Hepatocyte (in vitro differentiated cells): ENCODE results near the gene TBX3. TPM values are rescaled to one million over a fixed set of nuclear protein-coding genes. Genes with fewer than 3 reads are reported as not detected.

Experiments
- DNase-seq: peaks from one replicate; pipeline ENCODE4 v3.0.0-alpha.2; 2016; ENCODE audit warnings: low spot score
- H2AFZ ChIP-seq: fragments of 200-600 bp; sonication (generic); 2 replicates; pipeline ENCODE4 v1.6.0; 2016; ENCODE audit warnings: antibody characterized with exemption, mild to moderate bottlenecking
- H3K27ac ChIP-seq: fragments of 200-600 bp; sonication (generic); 2 replicates; pipeline ENCODE4 v1.5.1; 2016; ENCODE audit warnings: mild to moderate bottlenecking
- H3K27me3 ChIP-seq: fragments of 200-600 bp; sonication (generic); 2 replicates; pipeline ENCODE4 v1.6.1; 2016
- H3K36me3 ChIP-seq: fragments of 200-600 bp; sonication (generic); replicated peaks from 2 replicates; pipeline ENCODE4 v1.5.1; 2016; ENCODE audit warnings: low read depth; ENCODE audit not compliant: insufficient read depth
- H3K4me1 ChIP-seq: fragments of 200-600 bp; sonication (generic); 2 replicates; pipeline ENCODE4 v1.5.1; 2016; ENCODE audit warnings: mild to moderate bottlenecking, moderate library complexity; ENCODE audit not compliant: insufficient read depth
- H3K4me2 ChIP-seq: fragments of 200-600 bp; sonication (generic); 2 replicates; pipeline ENCODE4 v1.6.0; 2016
- H3K4me3 ChIP-seq: fragments of 200-600 bp; sonication (generic); 2 replicates; pipeline ENCODE4 v1.5.1; 2016; ENCODE audit warnings: mild to moderate bottlenecking
- H3K79me2 ChIP-seq: fragments of 200-600 bp; sonication (generic); 2 replicates; pipeline ENCODE4 v1.6.0; 2017; ENCODE audit warnings: mild to moderate bottlenecking
- H3K9me2 ChIP-seq: fragments of 200-600 bp; sonication (generic); replicated peaks from 2 replicates; pipeline ENCODE4 v1.6.0; 2017; ENCODE audit warnings: mild to moderate bottlenecking; ENCODE audit not compliant: insufficient read depth
- H3K9me3 ChIP-seq: fragments of 200-600 bp; sonication (generic); 2 replicates; pipeline ENCODE4 v1.5.1; 2016; ENCODE audit warnings: low read depth, mild to moderate bottlenecking
- H4K20me1 ChIP-seq: fragments of 200-600 bp; sonication (generic); 2 replicates; pipeline ENCODE4 v1.6.0; 2016; ENCODE audit warnings: mild to moderate bottlenecking; ENCODE audit not compliant: insufficient read depth, poor library complexity, severe bottlenecking
- CTCF ChIP-seq: fragments of 200-600 bp; sonication (generic); IDR thresholded peaks from 2 replicates; pipeline ENCODE4 v1.5.1; 2016; ENCODE audit warnings: antibody characterized with exemption, mild to moderate bottlenecking; ENCODE audit not compliant: poor library complexity
- EZH2 ChIP-seq: fragments of 200-600 bp; sonication (generic); IDR thresholded peaks from 2 replicates; pipeline ENCODE4 v1.6.1; 2016; ENCODE audit warnings: antibody characterized with exemption, mild to moderate bottlenecking, borderline replicate concordance
- EZH2phosphoT487 ChIP-seq: fragments of 200-600 bp; sonication (generic); IDR thresholded peaks from one replicate; pipeline ENCODE4 v1.6.1; 2018; ENCODE audit warnings: antibody characterized with exemption, mild to moderate bottlenecking, low read depth, moderate library complexity; ENCODE audit not compliant: unreplicated experiment, severe bottlenecking
- WGBS: methylation state at CpG from one replicate; pipeline ENCODE4 v1.1.6; 2016; ENCODE audit warnings: low lambda C conversion rate; ENCODE audit errors: missing lambda C conversion rate; 5-methylcytosine and 5-hydroxymethylcytosine counted together
- polyA plus RNA-seq: library from polyadenylated mRNA; unstranded; fragments of >200 nt; fragmentation: Nextera tagmentation; extraction: Ambion mirVana; gene quantifications from 2 replicates; pipeline ENCODE4 v1.2.1, GENCODE V29; 2016
- total RNA-seq: library from RNA; depleted of rRNA; stranded (reverse); fragments of >200 nt; gene quantifications from 2 replicates; pipeline ENCODE4 v1.2.3, GENCODE V29; 2014

The TBX3 gene
- total and polyA plus RNA-seq, 2 experiments from 2014 or later, result 109 to 133 TPM

DNA sequence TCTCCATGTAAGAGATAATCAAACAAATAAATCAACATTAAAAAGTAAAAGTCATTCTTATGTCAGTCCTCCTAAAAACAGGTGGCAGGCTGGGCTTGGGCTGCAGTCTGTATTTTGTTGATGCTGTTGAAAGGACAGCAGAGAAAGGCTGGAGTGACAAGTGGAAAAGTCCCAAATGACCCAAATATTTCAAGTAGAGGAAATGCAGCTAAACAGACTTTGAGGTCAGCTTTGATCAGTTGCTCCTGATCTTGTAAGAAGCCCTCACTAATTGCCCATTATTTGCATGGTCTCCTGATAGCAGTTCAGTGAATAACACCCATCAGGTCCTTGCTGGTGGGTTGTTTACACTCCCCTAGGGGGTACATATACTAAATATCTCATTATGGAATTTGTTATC lies 24.9 kb downstream of the TBX3 start:
- peaks cover 11% of the 10 kb centered on the region for H3K79me2 ChIP-seq
- H3K9me3 ChIP-seq, result no peaks in the 10 kb centered on the region
- TF ChIP-seq EZH2phosphoT487 (no peak), CTCF (no peak), EZH2 (no peak)
- H3K27ac ChIP-seq, result no peak overlapping the region
- H3K9me2 ChIP-seq, result no peaks in the 10 kb centered on the region
- H3K4me2 ChIP-seq, result no peak overlapping the region
- H3K4me1 ChIP-seq, result peaks cover 34% of the 10 kb centered on the region
- no peaks in the 10 kb centered on the region for H3K36me3 ChIP-seq
- DNase-seq, result no peak
- no peaks in the 10 kb centered on the region for H4K20me1 ChIP-seq
- no peak overlapping the region for H2AFZ ChIP-seq
- no peak overlapping the region for H3K4me3 ChIP-seq
- no peaks in the 10 kb centered on the region for H3K27me3 ChIP-seq

DNA sequence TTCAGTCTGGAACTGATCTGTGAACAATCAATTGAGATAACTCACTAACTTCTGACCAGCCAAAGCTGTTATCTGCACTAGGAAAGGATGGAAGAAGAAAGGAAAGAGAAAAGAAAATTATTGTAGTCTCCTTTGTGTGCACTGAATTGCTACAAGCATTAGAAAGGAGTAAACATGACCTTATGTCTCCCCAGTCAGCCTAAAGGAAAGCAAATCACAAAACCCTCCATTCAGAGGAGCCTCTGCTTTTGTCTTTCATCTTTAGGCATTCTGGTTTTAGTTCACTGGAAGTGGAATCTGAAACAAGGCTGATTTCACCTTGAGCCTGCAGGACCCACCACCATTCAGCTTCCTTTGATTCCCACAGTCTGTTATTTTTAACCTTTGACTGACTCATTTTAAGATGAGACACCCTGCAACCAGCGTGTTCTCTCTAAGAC lies 26.0 kb downstream of the TBX3 start:
- no peaks in the 10 kb centered on the region for H3K27me3 ChIP-seq
- no peaks in the 10 kb centered on the region for H3K36me3 ChIP-seq
- no peak for TF ChIP-seq EZH2phosphoT487
- TF ChIP-seq EZH2, result no peak
- TF ChIP-seq CTCF, result no peak
- no peak overlapping the region for H3K4me2 ChIP-seq
- no peaks in the 10 kb centered on the region for H3K9me2 ChIP-seq
- no peak overlapping the region for H2AFZ ChIP-seq
- no peak overlapping the region for H3K4me3 ChIP-seq
- no peaks in the 10 kb centered on the region for H3K9me3 ChIP-seq
- H4K20me1 ChIP-seq, result no peaks in the 10 kb centered on the region
- H3K79me2 ChIP-seq, result peaks cover under 1% of the 10 kb centered on the region
- peaks cover 34% of the 10 kb centered on the region for H3K4me1 ChIP-seq
- H3K27ac ChIP-seq, result peak overlapping the region; percentile 77
- 73% methylated on average over 1 of the region's 1 CpG for WGBS
- no peak for DNase-seq

GRCh38 chr12:114657597-114657920 lies 26.4 kb downstream of the TBX3 start:
- H3K27ac ChIP-seq, result peak overlapping the region; percentile 77
- DNase-seq, result no peak
- H3K27me3 ChIP-seq, result no peaks in the 10 kb centered on the region
- H3K79me2 ChIP-seq, result no peaks in the 10 kb centered on the region
- no peak overlapping the region for H3K4me2 ChIP-seq
- no peaks in the 10 kb centered on the region for H4K20me1 ChIP-seq
- H3K4me1 ChIP-seq, result peaks cover 34% of the 10 kb centered on the region
- 93% methylated on average over 6 of the region's 6 CpGs for WGBS
- no peak overlapping the region for H3K4me3 ChIP-seq
- no peaks in the 10 kb centered on the region for H3K9me3 ChIP-seq
- TF ChIP-seq CTCF (no peak), EZH2phosphoT487 (no peak), EZH2 (no peak)
- H2AFZ ChIP-seq, result no peak overlapping the region
- no peaks in the 10 kb centered on the region for H3K36me3 ChIP-seq
- H3K9me2 ChIP-seq, result no peaks in the 10 kb centered on the region

DNA sequence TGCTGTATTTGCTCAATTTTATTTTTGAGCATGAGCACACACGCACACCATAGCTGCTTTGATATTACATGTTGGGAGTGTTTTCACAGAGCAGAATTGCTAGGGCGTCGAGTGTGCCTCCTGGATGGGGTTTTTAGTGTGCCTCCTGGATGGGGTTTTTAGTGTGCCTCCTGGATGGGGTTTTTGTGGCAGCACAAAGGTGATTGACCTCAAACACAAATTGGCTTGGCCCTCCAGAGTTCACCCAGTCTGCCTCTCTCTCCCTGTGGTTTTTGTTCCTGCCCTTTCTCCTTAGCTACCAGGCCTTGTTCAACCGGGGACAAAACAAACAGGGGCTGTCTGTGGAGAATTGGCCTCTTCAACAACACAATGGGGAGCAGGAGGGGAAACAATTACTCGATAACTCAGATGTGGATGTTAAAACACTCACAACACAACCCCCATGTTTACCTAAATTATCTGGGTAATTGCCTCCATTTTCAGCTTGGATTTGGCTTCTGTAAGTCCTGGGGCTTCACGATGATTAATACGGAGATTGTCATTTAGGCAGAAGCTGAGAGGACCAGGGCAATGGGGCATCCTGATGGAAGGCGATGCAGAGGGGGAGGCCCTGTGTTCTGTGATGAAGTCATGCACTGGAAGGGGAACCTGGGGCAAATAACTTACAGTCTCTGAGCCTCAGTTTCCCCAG lies 26.9 kb downstream of the TBX3 start:
- Histone ChIP-seq H3K4me3 (no peak overlapping the region), H4K20me1 (no peaks in the 10 kb centered on the region), H3K36me3 (no peaks in the 10 kb centered on the region), H3K4me1 (peaks cover 34% of the 10 kb centered on the region), H3K27me3 (no peaks in the 10 kb centered on the region), H3K9me3 (no peaks in the 10 kb centered on the region), H3K79me2 (no peaks in the 10 kb centered on the region), H3K27ac (peak overlapping the region; percentile 77), H2AFZ (no peak overlapping the region), H3K4me2 (no peak overlapping the region), H3K9me2 (no peaks in the 10 kb centered on the region)
- TF ChIP-seq EZH2phosphoT487 (no peak), EZH2 (no peak), CTCF (no peak)
- 59% methylated on average over 8 of the region's 8 CpGs for WGBS
- no peak for DNase-seq
